Heart left ventricle (tissue), 16 donors: Measurements from ENCODE around the gene HRH2. TPM values are rescaled to one million over a fixed set of nuclear protein-coding genes. Genes with fewer than 3 reads are reported as not detected.

Experiments used
- ATAC-seq, 4 donors: fragments of 200-7000 bp; cut with Tn5 transposase; one replicate each; pipeline ENCODE4 v1.9.1; 2020 to 2022; ENCODE audit warnings: moderate library complexity in 4 of 4, mild to moderate bottlenecking in 3 of 4, moderate number of reproducible peaks in 1 of 4
- DNase-seq, 5 donors: peaks; one replicate each; pipeline ENCODE4 v3.0.0-alpha.2; 2020
- H3K27ac ChIP-seq, 12 donors: fragments of 200-600 bp; sonication (generic) in 4 of 12; one replicate each; pipeline versions ENCODE4 v1.5.0 to v1.8.0; 2016 to 2022; ENCODE audit warnings: mild to moderate bottlenecking in 2 of 12
- H3K27me3 ChIP-seq, 9 donors: fragments of 200-600 bp; sonication (generic) in 2 of 9; one replicate each; pipeline versions ENCODE4 v1.5.1 to v1.8.0; 2016 to 2022; ENCODE audit warnings: mild to moderate bottlenecking in 3 of 9
- H3K36me3 ChIP-seq, 9 donors: fragments of 200-600 bp; sonication (generic) in 2 of 9; one replicate each; pipeline versions ENCODE4 v1.5.0 to v1.8.0; 2018 to 2022; ENCODE audit warnings: mild to moderate bottlenecking in 2 of 9
- H3K4me1 ChIP-seq, 12 donors: fragments of 200-600 bp; sonication (generic) in 4 of 12; one replicate each; pipeline versions ENCODE4 v1.5.0 to v1.8.0; 2016 to 2022; ENCODE audit warnings: mild to moderate bottlenecking in 3 of 12
- H3K4me3 ChIP-seq, 12 donors: fragments of 200-600 bp; sonication (generic) in 4 of 12; one replicate each; pipeline versions ENCODE4 v1.5.0 to v1.8.0; 2017 to 2022; ENCODE audit warnings: mild to moderate bottlenecking in 9 of 12, moderate library complexity in 4 of 12
- H3K9me3 ChIP-seq, 12 donors: fragments of 200-600 bp; sonication (generic) in 4 of 12; one replicate each; pipeline versions ENCODE4 v1.5.0 to v1.8.0; 2016 to 2022; ENCODE audit warnings: mild to moderate bottlenecking in 1 of 12
- POLR2A ChIP-seq, 2 donors: fragments of 450-650 bp; IDR thresholded peaks; one replicate each; pipeline ENCODE4 v1.6.1; 2017; ENCODE audit warnings: antibody characterized with exemption in 2 of 2, mild to moderate bottlenecking in 2 of 2, moderate library complexity in 2 of 2
- WGBS, 4 donors: extraction: QIAGEN DNeasy Blood & Tissue Kit in 2 of 4; methylation state at CpG; one replicate each; pipeline versions ENCODE4 v1.1.5 to v1.1.7; 2013 to 2018; 5-methylcytosine and 5-hydroxymethylcytosine counted together
- intact Hi-C, 10 donors: fragments of 100-400 bp; cut with DNase I; formaldehyde crosslinking; loops; one replicate each; pipeline versions ENCODE4 v1.11.1 to v1.14.2; 2022
- polyA plus RNA-seq, 2 donors: library from polyadenylated mRNA; stranded (reverse); fragments of 200-250 nt; gene quantifications; one replicate each; pipeline ENCODE4 v1.2.3, GENCODE V29; 2013
- total RNA-seq, 9 donors: library from RNA; depleted of rRNA in 2 of 9; stranded (reverse); fragments of >200 nt in 2 of 9; fragmentation: NEBNext Ultra II Directional in 3 of 9; extraction: Animal tissue kit (Norgen Biotek cat#: 25700) in 3 of 9; gene quantifications; one replicate each; pipeline versions ENCODE4 v1.1.0 to v1.2.4, GENCODE V29; 2016 to 2023
- TF ChIP-seq, protein P1 (sequence below), 12 donors: fragments of 200-600 bp; sonication (generic) in 4 of 12; IDR thresholded peaks; one replicate each; pipeline versions ENCODE4 v1.5.0 to v1.8.0; 2018 to 2022; ENCODE audit warnings: antibody characterized with exemption in 12 of 12, mild to moderate bottlenecking in 5 of 12
- donor health status: ischemic (EF 13 %, LVEDD 7.1; RV severe dilation, severe dysfunction).
- donor health status: healthy with polysubstance abuse.
- donor health status: DM: no; HTN: yes; CAD: no.
- donor health status: DM: no; HTN: no; CAD: no.
- donor health status: ischemic (EF 25% LVEDD 6.9; RV normal size, moderate dysfunction).
- donor health status: ischemic (EF 25% LVEDD 5.7; RV mildly dilated, moderate dysfunction).
- donor health status: healthy.
- donor health status: DM: yes; HTN: yes; CAD: no.
- donor health status: ischemic (EF 35%, LVEDD 5.7; RV mildly dilated, moderate dysfunction).
- donor health status: nonischemic (EF 11% LVEDD 7.7; RV severe dilation, severe dysfunction).
- donor health status: DM: yes; HTN: yes; CAD: no.
- donor health status: PGD.
- donor health status: ischemic (EF 29% LVEDD 5.4; RV normal size, mild dysfunction).
- donor health status: nonischemic (EF 23%, LVEDD 6.1; RV moderate dilation, normal function).

HRH2 gene
- total and polyA plus RNA-seq, 11 donors: 26.0 to 66.0 (median 35.8) TPM

DNA sequence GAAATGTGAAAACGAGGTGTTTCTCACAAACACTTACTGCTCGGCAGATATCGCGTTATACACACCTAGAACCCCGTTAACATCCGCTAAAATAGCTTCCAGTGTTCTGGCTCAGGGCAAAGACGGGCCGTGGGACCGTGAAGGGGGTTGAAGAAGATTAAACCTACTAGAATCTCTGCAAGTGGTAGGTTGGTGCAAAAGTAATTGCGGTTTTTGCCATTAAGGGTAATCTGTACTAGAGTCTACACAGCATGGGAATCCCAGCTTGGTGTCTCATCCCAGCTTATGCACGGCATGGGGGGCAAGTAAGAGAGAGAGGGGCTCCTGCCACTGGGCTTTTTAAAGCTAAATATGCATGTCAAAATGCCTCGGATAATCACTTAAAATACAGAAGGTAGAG is 43.9 kb downstream of the HRH2 start:
- DNase-seq (no peak), ATAC-seq (no peak)
- Histone ChIP-seq H3K27me3 (no peaks in the 10 kb centered on the region), H3K4me1 (peaks cover 0 to 7% (median 0%) of the 10 kb centered on the region in 12 donors), H3K9me3 (peaks cover 0 to 17% (median 0%) of the 10 kb centered on the region in 12 donors), H3K36me3 (peaks cover 0 to 14% (median 0%) of the 10 kb centered on the region in 9 donors), H3K4me3 (no peak overlapping the region), H3K27ac (no peak overlapping the region)
- WGBS, 4 donors: 85 to 91% (median 88%) methylated on average over 12 of the region's 12 CpGs
- TF ChIP-seq, protein P1, sequence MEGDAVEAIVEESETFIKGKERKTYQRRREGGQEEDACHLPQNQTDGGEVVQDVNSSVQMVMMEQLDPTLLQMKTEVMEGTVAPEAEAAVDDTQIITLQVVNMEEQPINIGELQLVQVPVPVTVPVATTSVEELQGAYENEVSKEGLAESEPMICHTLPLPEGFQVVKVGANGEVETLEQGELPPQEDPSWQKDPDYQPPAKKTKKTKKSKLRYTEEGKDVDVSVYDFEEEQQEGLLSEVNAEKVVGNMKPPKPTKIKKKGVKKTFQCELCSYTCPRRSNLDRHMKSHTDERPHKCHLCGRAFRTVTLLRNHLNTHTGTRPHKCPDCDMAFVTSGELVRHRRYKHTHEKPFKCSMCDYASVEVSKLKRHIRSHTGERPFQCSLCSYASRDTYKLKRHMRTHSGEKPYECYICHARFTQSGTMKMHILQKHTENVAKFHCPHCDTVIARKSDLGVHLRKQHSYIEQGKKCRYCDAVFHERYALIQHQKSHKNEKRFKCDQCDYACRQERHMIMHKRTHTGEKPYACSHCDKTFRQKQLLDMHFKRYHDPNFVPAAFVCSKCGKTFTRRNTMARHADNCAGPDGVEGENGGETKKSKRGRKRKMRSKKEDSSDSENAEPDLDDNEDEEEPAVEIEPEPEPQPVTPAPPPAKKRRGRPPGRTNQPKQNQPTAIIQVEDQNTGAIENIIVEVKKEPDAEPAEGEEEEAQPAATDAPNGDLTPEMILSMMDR (IDR thresholded peaks at IDR 0.05): no peak
- no peak for TF ChIP-seq POLR2A (IDR thresholded peaks at IDR 0.05)
- intact Hi-C loops: no loop called here

DNA sequence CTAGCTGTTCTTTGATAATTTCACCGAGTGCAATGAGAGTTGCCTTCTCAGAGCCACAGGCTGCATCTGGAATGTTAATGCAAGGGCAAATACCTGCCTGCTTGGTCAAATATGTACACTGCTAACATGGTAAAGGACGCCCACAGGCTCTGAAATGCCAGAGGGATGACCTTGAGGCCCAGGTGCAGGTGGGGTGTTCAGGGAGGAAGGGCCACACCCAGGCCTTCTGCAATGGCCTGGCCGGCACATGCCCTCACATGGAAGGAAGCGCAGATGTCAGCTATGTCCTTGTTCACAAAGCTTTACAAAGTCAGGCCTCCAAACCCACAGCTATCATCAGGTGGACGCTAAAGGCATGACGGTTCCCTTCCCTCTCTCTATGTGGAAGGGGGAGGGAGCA is 48.6 kb downstream of the HRH2 start:
- Histone ChIP-seq H3K27me3 (no peaks in the 10 kb centered on the region), H3K4me1 (peaks cover 0 to 37% (median 10%) of the 10 kb centered on the region in 12 donors), H3K36me3 (peaks cover 0 to 16% (median 0%) of the 10 kb centered on the region in 9 donors), H3K4me3 (no peak overlapping the region), H3K9me3 (peaks cover 0 to 17% (median 0%) of the 10 kb centered on the region in 12 donors), H3K27ac (peak overlapping the region in 6 of 12 donors; percentile 6 to 44 (median 26))
- peak in 1 of 5 donors; percentile 16 for DNase-seq
- 40 to 44% (median 41%) methylated on average over 5 to 6 of the region's 6 CpGs for WGBS, 4 donors
- intact Hi-C loops: no loop called here
- ATAC-seq: peak in 3 of 4 donors; percentile 16 to 42 (median 21)
- TF ChIP-seq, protein P1 (IDR thresholded peaks at IDR 0.05): no peak
- no peak for TF ChIP-seq POLR2A (IDR thresholded peaks at IDR 0.05)

DNA sequence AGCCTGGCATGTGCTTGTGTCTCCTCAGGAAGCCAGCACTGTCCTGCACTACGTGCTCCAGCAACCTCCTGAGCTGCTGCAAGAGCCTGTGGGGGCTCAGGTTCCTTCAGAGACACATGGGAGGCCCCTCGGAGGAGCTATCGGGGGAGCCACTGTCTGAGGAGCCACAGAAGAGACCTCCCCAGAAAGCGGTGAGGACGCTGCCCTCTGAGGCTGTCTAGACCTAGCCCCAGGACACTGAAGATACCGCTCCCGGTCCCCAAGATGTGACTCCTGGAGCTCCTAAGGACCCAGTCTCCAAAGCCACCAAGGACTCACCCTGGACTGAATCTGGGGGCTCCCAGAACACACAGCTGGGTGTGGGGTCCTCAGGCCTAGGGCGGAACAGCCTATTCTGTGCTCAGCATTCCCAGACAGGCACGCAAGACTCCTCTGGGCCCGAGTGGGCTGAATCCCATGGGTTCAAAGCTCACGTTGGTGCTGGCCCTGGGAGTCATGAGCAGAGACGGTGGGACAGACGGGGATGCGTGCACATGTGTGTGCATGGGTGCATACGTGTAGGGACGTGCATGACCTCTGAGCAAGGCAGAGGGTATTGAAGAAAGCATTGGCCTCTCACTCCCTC is 50.0 kb downstream of the HRH2 start:
- peaks cover 0 to 12% (median 0%) of the 10 kb centered on the region in 12 donors for H3K9me3 ChIP-seq
- peaks cover 0 to 16% (median 0%) of the 10 kb centered on the region in 9 donors for H3K36me3 ChIP-seq
- ATAC-seq (peak in 1 of 4 donors; percentile 7), DNase-seq (no peak)
- intact Hi-C loops: no loop called here
- WGBS, 4 donors: 87 to 91% (median 88%) methylated on average over 10 to 16 of the region's 16 CpGs
- TF ChIP-seq POLR2A (IDR thresholded peaks at IDR 0.05): no peak
- TF ChIP-seq, protein P1 (IDR thresholded peaks at IDR 0.05): no peak
- H3K27ac ChIP-seq: peak overlapping the region in 1 of 12 donors; percentile 64
- peaks cover 0 to 44% (median 11%) of the 10 kb centered on the region in 12 donors for H3K4me1 ChIP-seq
- H3K4me3 ChIP-seq: no peak overlapping the region
- H3K27me3 ChIP-seq: no peaks in the 10 kb centered on the region

DNA sequence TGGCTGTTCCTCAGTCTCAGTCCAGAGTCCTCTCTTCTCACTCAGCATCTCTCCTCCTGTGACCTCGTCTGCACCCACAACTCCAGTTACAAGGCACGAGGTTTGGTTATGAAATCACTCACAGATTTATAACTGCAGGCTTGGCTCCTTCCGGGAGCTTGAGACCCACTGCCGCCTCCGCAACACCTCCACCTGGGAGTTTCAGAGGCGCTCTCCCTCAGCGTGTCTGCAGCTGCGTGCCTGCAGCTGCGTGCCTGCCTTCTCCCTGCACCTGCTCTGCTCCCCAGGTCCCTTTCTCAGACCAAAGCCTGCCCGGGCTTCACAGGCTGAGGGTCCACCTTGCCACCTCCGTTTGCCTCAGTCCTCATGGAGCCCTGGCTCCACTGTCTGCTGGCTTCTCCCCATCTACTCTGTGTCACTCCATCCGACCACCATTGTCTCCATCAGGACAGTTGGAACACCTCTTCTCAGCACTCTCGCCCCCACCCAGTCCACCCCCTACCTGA is 51.5 kb downstream of the HRH2 start:
- DNase-seq: no peak
- no peak for TF ChIP-seq POLR2A (IDR thresholded peaks at IDR 0.05)
- TF ChIP-seq, protein P1 (IDR thresholded peaks at IDR 0.05): no peak
- Histone ChIP-seq H3K36me3 (peaks cover 0 to 16% (median 0%) of the 10 kb centered on the region in 9 donors), H3K27ac (peak overlapping the region in 7 of 12 donors; percentile 4 to 67 (median 24)), H3K4me3 (no peak overlapping the region), H3K27me3 (no peaks in the 10 kb centered on the region), H3K9me3 (peaks cover 0 to 7% (median 0%) of the 10 kb centered on the region in 12 donors), H3K4me1 (peaks cover 0 to 48% (median 13%) of the 10 kb centered on the region in 12 donors)
- intact Hi-C loops: no loop called here
- ATAC-seq: peak in 1 of 4 donors; percentile 35
- WGBS, 4 donors: 67 to 72% (median 68%) methylated on average over 13 of the region's 13 CpGs
